Right lobe of liver (tissue), 6 donors: ENCODE results near the gene FER1L5. TPM values are rescaled to one million over a fixed set of nuclear protein-coding genes. Genes with fewer than 3 reads are reported as not detected.

ENCODE experiments used
- ATAC-seq, 4 donors: fragments of 200-7000 bp; cut with Tn5 transposase; one replicate each; pipeline ENCODE4 v1.9.1; 2020; ENCODE audit warnings: mild to moderate bottlenecking in 4 of 4, moderate library complexity in 4 of 4
- DNase-seq, 3 donors: peaks; one replicate each; pipeline ENCODE4 v3.0.0-alpha.2; 2020
- H3K27ac ChIP-seq, 3 donors: fragments of 200-600 bp; one replicate each; pipeline ENCODE4 v1.8.0; 2022
- H3K27me3 ChIP-seq, 2 donors: fragments of 200-600 bp; one replicate each; pipeline ENCODE4 v1.8.0; 2022
- H3K36me3 ChIP-seq, 4 donors: fragments of 200-600 bp; sonication (generic) in 1 of 4; one replicate each; pipeline versions ENCODE4 v1.5.1 to v1.8.0; 2017 to 2022; ENCODE audit warnings: control low read depth in 1 of 4
- H3K4me1 ChIP-seq, 4 donors: fragments of 200-600 bp; sonication (generic) in 1 of 4; one replicate each; pipeline versions ENCODE4 v1.5.1 to v1.8.0; 2017 to 2022; ENCODE audit warnings: control low read depth in 1 of 4
- H3K4me3 ChIP-seq, 3 donors: fragments of 200-600 bp; one replicate each; pipeline ENCODE4 v1.8.0; 2022
- H3K9me3 ChIP-seq, 4 donors: fragments of 200-600 bp; sonication (generic) in 1 of 4; one replicate each; pipeline versions ENCODE4 v1.5.1 to v1.8.0; 2017 to 2022; ENCODE audit warnings: control low read depth in 1 of 4
- CTCF ChIP-seq, 4 donors: fragments of 200-600 bp in 3 of 4; fragments of 450-650 bp in 1 of 4; IDR thresholded peaks; one replicate each; pipeline versions ENCODE4 v1.5.1 to v1.8.0; 2016 to 2022; ENCODE audit warnings: antibody characterized with exemption in 4 of 4, mild to moderate bottlenecking in 2 of 4
- POLR2A ChIP-seq: fragments of 450-650 bp; IDR thresholded peaks from one replicate; pipeline ENCODE4 v1.6.1; 2017; ENCODE audit warnings: antibody characterized with exemption, mild to moderate bottlenecking
- WGBS: methylation state at CpG from one replicate; pipeline ENCODE4 v1.1.6; 2018; ENCODE audit warnings: low coverage, low lambda C conversion rate; ENCODE audit not compliant: insufficient coverage; ENCODE audit errors: missing lambda C conversion rate; 5-methylcytosine and 5-hydroxymethylcytosine counted together
- intact Hi-C, 2 donors: fragments of 100-400 bp; cut with DNase I; formaldehyde crosslinking; loops; one replicate each; pipeline versions ENCODE4 v1.11.2 to v1.14.1; 2022
- total RNA-seq, 6 experiments: library from RNA; depleted of rRNA in 2 of 6; stranded (reverse); fragments of >200 nt in 2 of 6; fragmentation: NEBNext Ultra II Directional in 3 of 6; extraction: Animal tissue kit (Norgen Biotek cat#: 25700) in 3 of 6; gene quantifications; one replicate each; pipeline versions ENCODE4 v1.1.0 to v1.2.4, GENCODE V29; 2016 to 2023
- donor health status: DM: no; HTN: yes; CAD: no.
- donor health status: DM: no; HTN: no; CAD: no.
- donor health status: DM: no; HTN: no; CAD: no.
- donor health status: DM: no; HTN: yes; CAD: no.
- donor health status: DM: no; HTN: yes; CAD: no.

FER1L5 gene
- total RNA-seq, 6 experiments from 2014 or later, result not detected

GRCh38 chr2:96680561-96681141 lies 38.1 kb downstream of the FER1L5 start:
- Histone ChIP-seq H3K27ac (no peak overlapping the region), H3K4me3 (no peak overlapping the region), H3K4me1 (peaks cover 0 to 12% (median 0%) of the 10 kb centered on the region in 4 donors), H3K36me3 (no peaks in the 10 kb centered on the region), H3K9me3 (no peaks in the 10 kb centered on the region), H3K27me3 (no peaks in the 10 kb centered on the region)
- no peak for DNase-seq
- intact Hi-C loops, result no loop called here
- 34% methylated on average over 5 of the region's 5 CpGs for WGBS
- no peak for TF ChIP-seq POLR2A
- no peak for TF ChIP-seq CTCF (IDR thresholded peaks at IDR 0.05)
- ATAC-seq, result peak; percentile 28 to 73 (median 59)

- no peaks in the 10 kb centered on the region for H3K36me3 ChIP-seq
- peaks cover 0 to 12% (median 0%) of the 10 kb centered on the region in 4 donors for H3K4me1 ChIP-seq
- no peaks in the 10 kb centered on the region for H3K9me3 ChIP-seq
- no peak overlapping the region for H3K4me3 ChIP-seq
- DNase-seq (no peak), ATAC-seq (no peak)
- H3K27ac ChIP-seq, result no peak overlapping the region
- TF ChIP-seq CTCF (IDR thresholded peaks at IDR 0.05), result no peak
- TF ChIP-seq POLR2A, result no peak
- intact Hi-C loops, result no loop called here
- WGBS, result 84% methylated on average over 4 of the region's 4 CpGs
- no peaks in the 10 kb centered on the region for H3K27me3 ChIP-seq
Measured at GRCh38 chr2:96681540-96681939, 39.0 kb downstream of the FER1L5 start.

GRCh38 chr2:96683307-96683706 lies 40.7 kb downstream of the FER1L5 start:
- ATAC-seq, result no peak
- WGBS, result 74% methylated on average over 4 of the region's 5 CpGs

GRCh38 chr2:96683972-96684820 lies 41.6 kb downstream of the FER1L5 start:
- Histone ChIP-seq H3K36me3 (no peaks in the 10 kb centered on the region), H3K27me3 (no peaks in the 10 kb centered on the region), H3K4me3 (no peak overlapping the region), H3K27ac (no peak overlapping the region), H3K9me3 (no peaks in the 10 kb centered on the region), H3K4me1 (peaks cover 0 to 12% (median 0%) of the 10 kb centered on the region in 4 donors)
- ATAC-seq, result peak; percentile 38 to 62 (median 54)
- DNase-seq, result no peak
- WGBS, result 67% methylated on average over 1 of the region's 13 CpGs
- TF ChIP-seq CTCF (IDR thresholded peaks at IDR 0.05) (no peak), POLR2A (no peak)
- intact Hi-C loops, result no loop called here

More at GRCh38 chr2:96683307-96683706, 40.7 kb downstream of the FER1L5 start:
- no peak for DNase-seq
- TF ChIP-seq POLR2A (no peak), CTCF (IDR thresholded peaks at IDR 0.05) (no peak)
- H3K36me3 ChIP-seq, result no peaks in the 10 kb centered on the region
- H3K4me3 ChIP-seq, result no peak overlapping the region
- H3K4me1 ChIP-seq, result peaks cover 0 to 12% (median 0%) of the 10 kb centered on the region in 4 donors
- H3K27ac ChIP-seq, result no peak overlapping the region
- H3K9me3 ChIP-seq, result no peaks in the 10 kb centered on the region
- H3K27me3 ChIP-seq, result no peaks in the 10 kb centered on the region
- intact Hi-C loops, result no loop called here
